ENCODE data around the gene LENEP. TPM values are rescaled to one million over a fixed set of nuclear protein-coding genes. Genes with fewer than 3 reads are reported as not detected.

Gene LENEP
- total RNA-seq, 3 donors from 2014 or later (not counting 1 experiment from before 2014, with no cell fraction given) = not detected

DNA sequence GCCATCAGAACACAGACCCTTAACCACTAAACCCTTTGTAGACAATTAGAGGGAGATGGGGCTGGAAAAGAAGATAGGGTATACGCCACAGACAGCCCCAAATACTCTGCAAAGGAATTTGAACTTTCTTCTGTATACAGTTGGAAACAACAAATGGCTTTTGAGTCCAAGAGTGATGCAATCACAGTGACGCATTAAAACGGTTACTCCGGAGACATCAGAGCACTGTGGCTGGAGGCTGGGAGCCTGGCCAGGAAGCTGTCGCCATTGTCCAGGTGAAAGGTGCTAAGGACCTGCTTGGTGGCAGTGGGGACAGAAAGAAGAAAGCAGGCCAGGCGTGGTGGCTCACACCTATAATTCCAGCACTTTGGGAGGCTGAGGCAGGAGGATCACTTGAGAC lies 6.1 kb upstream of the LENEP start:
- Histone ChIP-seq H3K4me1 (ENCODE audit: control insufficient read depth, insufficient read depth, low read length) (peaks cover 14% of the 10 kb centered on the region), H3K27me3 (ENCODE audit: control insufficient read depth, insufficient read depth, low read length) (no peaks in the 10 kb centered on the region), H3K9me3 (ENCODE audit: control insufficient read depth, insufficient read depth, low read length) (no peaks in the 10 kb centered on the region), H3K27ac (ENCODE audit: low read length) (no peak overlapping the region), H3K4me3 (ENCODE audit: low read length) (no peak overlapping the region), H3K36me3 (ENCODE audit: control insufficient read depth, insufficient read depth, low read length) (peaks cover 41% of the 10 kb centered on the region)
- Mint-ChIP-seq H3K27ac (no peak overlapping the region), H3K27me3 (ENCODE audit: low read depth in 2 of 2) (no peaks in the 10 kb centered on the region), H3K4me3 (no peak overlapping the region), H3K9me3 (no peaks in the 10 kb centered on the region), H3K4me1 (peaks cover 4 to 21% of the 10 kb centered on the region in 2 donors), H3K36me3 (no peaks in the 10 kb centered on the region)
- ATAC-seq (no peak), DNase-seq (no peak)
- WGBS (ENCODE audit: insufficient coverage) = 95% methylated on average over 6 of the region's 6 CpGs
- intact Hi-C loops (cut with micrococcal nuclease) = no loop called here
- TF ChIP-seq, protein P1, sequence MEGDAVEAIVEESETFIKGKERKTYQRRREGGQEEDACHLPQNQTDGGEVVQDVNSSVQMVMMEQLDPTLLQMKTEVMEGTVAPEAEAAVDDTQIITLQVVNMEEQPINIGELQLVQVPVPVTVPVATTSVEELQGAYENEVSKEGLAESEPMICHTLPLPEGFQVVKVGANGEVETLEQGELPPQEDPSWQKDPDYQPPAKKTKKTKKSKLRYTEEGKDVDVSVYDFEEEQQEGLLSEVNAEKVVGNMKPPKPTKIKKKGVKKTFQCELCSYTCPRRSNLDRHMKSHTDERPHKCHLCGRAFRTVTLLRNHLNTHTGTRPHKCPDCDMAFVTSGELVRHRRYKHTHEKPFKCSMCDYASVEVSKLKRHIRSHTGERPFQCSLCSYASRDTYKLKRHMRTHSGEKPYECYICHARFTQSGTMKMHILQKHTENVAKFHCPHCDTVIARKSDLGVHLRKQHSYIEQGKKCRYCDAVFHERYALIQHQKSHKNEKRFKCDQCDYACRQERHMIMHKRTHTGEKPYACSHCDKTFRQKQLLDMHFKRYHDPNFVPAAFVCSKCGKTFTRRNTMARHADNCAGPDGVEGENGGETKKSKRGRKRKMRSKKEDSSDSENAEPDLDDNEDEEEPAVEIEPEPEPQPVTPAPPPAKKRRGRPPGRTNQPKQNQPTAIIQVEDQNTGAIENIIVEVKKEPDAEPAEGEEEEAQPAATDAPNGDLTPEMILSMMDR (IDR thresholded peaks at IDR 0.05) = no peak

DNA sequence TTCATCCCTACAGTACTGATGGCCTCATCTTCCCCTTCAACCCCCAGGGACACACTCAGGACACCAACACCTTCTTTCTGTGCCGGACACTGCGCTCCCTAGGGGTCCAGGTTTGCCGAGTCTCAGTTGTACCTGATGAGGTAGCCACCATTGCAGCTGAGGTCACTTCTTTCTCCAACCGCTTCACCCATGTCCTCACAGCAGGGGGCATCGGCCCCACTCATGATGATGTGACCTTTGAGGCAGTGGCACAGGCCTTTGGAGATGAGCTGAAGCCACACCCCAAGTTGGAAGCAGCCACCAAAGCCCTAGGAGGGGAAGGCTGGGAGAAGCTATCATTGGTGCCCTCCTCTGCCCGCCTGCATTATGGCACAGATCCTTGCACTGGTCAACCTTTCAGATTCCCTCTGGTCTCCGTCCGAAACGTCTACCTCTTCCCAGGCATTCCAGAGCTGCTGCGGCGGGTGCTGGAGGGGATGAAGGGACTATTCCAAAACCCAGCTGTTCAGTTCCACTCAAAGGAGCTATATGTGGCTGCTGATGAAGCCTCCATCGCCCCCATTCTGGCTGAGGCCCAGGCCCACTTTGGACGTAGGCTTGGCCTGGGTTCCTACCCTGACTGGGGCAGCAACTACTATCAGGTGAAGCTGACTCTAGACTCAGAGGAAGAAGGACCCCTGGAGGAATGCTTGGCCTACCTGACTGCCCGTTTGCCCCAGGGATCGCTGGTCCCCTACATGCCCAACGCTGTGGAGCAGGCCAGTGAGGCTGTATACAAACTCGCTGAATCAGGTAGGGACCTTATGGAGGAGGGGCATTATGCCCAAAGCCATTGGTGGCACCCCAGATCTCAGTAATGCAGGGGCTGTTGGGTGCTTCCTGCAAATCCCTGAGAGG lies 5.1 kb upstream of the LENEP start:
- H3K27me3 ChIP-seq (ENCODE audit: control insufficient read depth, insufficient read depth, low read length) = no peaks in the 10 kb centered on the region
- Mint-ChIP-seq H3K27me3 (ENCODE audit: low read depth in 2 of 2) (no peaks in the 10 kb centered on the region), H3K36me3 (no peaks in the 10 kb centered on the region), H3K4me1 (peaks cover 4 to 24% of the 10 kb centered on the region in 2 donors), H3K9me3 (no peaks in the 10 kb centered on the region), H3K4me3 (no peak overlapping the region), H3K27ac (no peak overlapping the region)
- H3K9me3 ChIP-seq (ENCODE audit: control insufficient read depth, insufficient read depth, low read length) = no peaks in the 10 kb centered on the region
- TF ChIP-seq, protein P1 (IDR thresholded peaks at IDR 0.05) = no peak
- WGBS (ENCODE audit: insufficient coverage) = 95% methylated on average over 17 of the region's 17 CpGs
- H3K4me3 ChIP-seq (ENCODE audit: low read length) = no peak overlapping the region
- intact Hi-C loops (cut with micrococcal nuclease) = no loop called here
- H3K27ac ChIP-seq (ENCODE audit: low read length) = no peak overlapping the region
- DNase-seq = peak in 1 of 2 donors; percentile 37
- ATAC-seq = no peak
- H3K36me3 ChIP-seq (ENCODE audit: control insufficient read depth, insufficient read depth, low read length) = peaks cover 41% of the 10 kb centered on the region
- peaks cover 11% of the 10 kb centered on the region for H3K4me1 ChIP-seq (ENCODE audit: control insufficient read depth, insufficient read depth, low read length)

GRCh38 chr1:154989195-154989860 lies 4.1 kb upstream of the LENEP start:
- Mint-ChIP-seq H3K27ac (no peak overlapping the region), H3K36me3 (no peaks in the 10 kb centered on the region), H3K9me3 (no peaks in the 10 kb centered on the region), H3K4me3 (no peak overlapping the region), H3K27me3 (ENCODE audit: low read depth in 2 of 2) (no peaks in the 10 kb centered on the region), H3K4me1 (peaks cover 4 to 18% of the 10 kb centered on the region in 2 donors)
- Histone ChIP-seq H3K4me3 (ENCODE audit: low read length) (no peak overlapping the region), H3K27ac (ENCODE audit: low read length) (no peak overlapping the region), H3K4me1 (ENCODE audit: control insufficient read depth, insufficient read depth, low read length) (peaks cover under 1% of the 10 kb centered on the region), H3K36me3 (ENCODE audit: control insufficient read depth, insufficient read depth, low read length) (peaks cover 41% of the 10 kb centered on the region), H3K27me3 (ENCODE audit: control insufficient read depth, insufficient read depth, low read length) (no peaks in the 10 kb centered on the region), H3K9me3 (ENCODE audit: control insufficient read depth, insufficient read depth, low read length) (no peaks in the 10 kb centered on the region)
- DNase-seq = no peak
- TF ChIP-seq, protein P1 (IDR thresholded peaks at IDR 0.05) = no peak
- 100% methylated on average over 2 of the region's 3 CpGs for WGBS (ENCODE audit: insufficient coverage)
- ATAC-seq = no peak
- intact Hi-C loops (cut with micrococcal nuclease) = no loop called here

Measured in natural killer cell (primary cell).